ENCODE data around the gene HK1. TPM values are rescaled to one million over a fixed set of nuclear protein-coding genes. Genes with fewer than 3 reads are reported as not detected.
A peak's percentile ranks its signal among the peaks of the same experiment; 100 is the strongest.

The HK1 gene
- total RNA-seq, 1 experiment from 2014 or later, result 98.8 TPM

DNA sequence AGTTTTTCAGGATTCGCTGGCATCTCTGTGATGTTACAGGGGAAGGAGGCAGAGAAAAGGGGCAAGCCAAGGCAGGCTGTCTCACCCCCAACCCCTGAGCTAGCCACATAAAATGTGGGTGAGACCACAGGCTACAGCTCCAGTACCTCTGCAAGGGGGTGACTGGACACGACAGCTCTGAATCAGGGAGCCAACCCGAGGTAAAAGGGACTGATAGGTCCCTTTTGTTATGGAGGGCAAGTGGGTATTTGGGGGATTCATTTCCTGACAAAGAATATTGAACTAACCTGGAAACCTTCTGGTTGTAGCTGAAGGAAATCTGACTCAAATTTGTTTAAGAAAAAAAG, 71.2 kb downstream of the HK1 start:
- TF ChIP-seq, protein P1, sequence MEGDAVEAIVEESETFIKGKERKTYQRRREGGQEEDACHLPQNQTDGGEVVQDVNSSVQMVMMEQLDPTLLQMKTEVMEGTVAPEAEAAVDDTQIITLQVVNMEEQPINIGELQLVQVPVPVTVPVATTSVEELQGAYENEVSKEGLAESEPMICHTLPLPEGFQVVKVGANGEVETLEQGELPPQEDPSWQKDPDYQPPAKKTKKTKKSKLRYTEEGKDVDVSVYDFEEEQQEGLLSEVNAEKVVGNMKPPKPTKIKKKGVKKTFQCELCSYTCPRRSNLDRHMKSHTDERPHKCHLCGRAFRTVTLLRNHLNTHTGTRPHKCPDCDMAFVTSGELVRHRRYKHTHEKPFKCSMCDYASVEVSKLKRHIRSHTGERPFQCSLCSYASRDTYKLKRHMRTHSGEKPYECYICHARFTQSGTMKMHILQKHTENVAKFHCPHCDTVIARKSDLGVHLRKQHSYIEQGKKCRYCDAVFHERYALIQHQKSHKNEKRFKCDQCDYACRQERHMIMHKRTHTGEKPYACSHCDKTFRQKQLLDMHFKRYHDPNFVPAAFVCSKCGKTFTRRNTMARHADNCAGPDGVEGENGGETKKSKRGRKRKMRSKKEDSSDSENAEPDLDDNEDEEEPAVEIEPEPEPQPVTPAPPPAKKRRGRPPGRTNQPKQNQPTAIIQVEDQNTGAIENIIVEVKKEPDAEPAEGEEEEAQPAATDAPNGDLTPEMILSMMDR (conservative IDR thresholded peaks at IDR 0.05), result no peak
- H2AFZ ChIP-seq (ENCODE audit: low read length), result no peak overlapping the region
- no peaks in the 10 kb centered on the region for H3K23me2 ChIP-seq (ENCODE audit: insufficient read length, low read depth, low read length, poor library complexity, severe bottlenecking)
- H3K18ac ChIP-seq (ENCODE audit: insufficient read length, low read depth, low read length), result no peak overlapping the region
- no peak overlapping the region for H2AK5ac ChIP-seq (ENCODE audit: insufficient read length, low read length)
- peaks cover 13% of the 10 kb centered on the region; the same call in 1 of the 2 replicates for H3K4me1 ChIP-seq (ENCODE audit: insufficient read depth, low read length)
- no peak overlapping the region for H2BK15ac ChIP-seq (ENCODE audit: low read depth, low read length)
- H3K4me3 Mint-ChIP-seq, result no peak overlapping the region; a peak in 1 of 5 replicates
- no peak overlapping the region for H3K4me2 ChIP-seq (ENCODE audit: insufficient read depth, insufficient read length, low read length)
- H3K14ac ChIP-seq (ENCODE audit: insufficient read depth, low read length), result no peak overlapping the region
- WGBS (ENCODE audit: extremely low coverage, insufficient read length, low lambda C conversion rate), result no CpG with 5 or more reads among the region's 3 CpGs
- no peaks in the 10 kb centered on the region for H3K9me3 ChIP-seq (ENCODE audit: control insufficient read depth, low read depth, low read length)
- H3K56ac ChIP-seq (ENCODE audit: insufficient read length, low read depth, low read length), result no peak overlapping the region
- H4K20me1 ChIP-seq (ENCODE audit: control insufficient read depth, insufficient read depth, insufficient read length), result no peaks in the 10 kb centered on the region
- no peak overlapping the region for H3K9ac ChIP-seq (ENCODE audit: extremely low read depth, insufficient read length, low read length)
- H3K9me3 Mint-ChIP-seq, result no peaks in the 10 kb centered on the region
- no peak for DNase-seq
- peaks cover 47 to 61% of the 10 kb centered on the region in 2 experiments for H3K4me1 Mint-ChIP-seq
- H3K27ac Mint-ChIP-seq, result peak overlapping the region in 2 of 3 experiments; percentile 68 to 90; a peak in 2 of 7 replicates
- no peak overlapping the region for H2BK5ac ChIP-seq (ENCODE audit: insufficient read length, low read length)
- H3K27me3 Mint-ChIP-seq (ENCODE audit: low read depth), result no peaks in the 10 kb centered on the region
- H3K79me2 ChIP-seq (ENCODE audit: insufficient read depth, low read length), result peaks cover 2% of the 10 kb centered on the region; the same call in 1 of the 2 replicates
- peaks cover 13 to 30% (median 23%) of the 10 kb centered on the region in 3 experiments for H3K36me3 Mint-ChIP-seq (ENCODE audit: insufficient read depth in 1 of 3, low read depth in 3 of 3)
- no peak overlapping the region for H3K4ac ChIP-seq (ENCODE audit: low read depth, low read length)
- no peak overlapping the region for H2BK20ac ChIP-seq (ENCODE audit: low read depth, low read length, poor library complexity, severe bottlenecking)
- H3T11ph ChIP-seq (ENCODE audit: low read length), result no peak overlapping the region
- no peaks in the 10 kb centered on the region for H3K27me3 ChIP-seq (ENCODE audit: insufficient read depth, low read length)
- no peak overlapping the region for H4K8ac ChIP-seq (replicated peaks; ENCODE audit: insufficient read length, low read depth, low read length)
- no peak overlapping the region for H4K91ac ChIP-seq (ENCODE audit: insufficient read length, low read depth, low read length)
- H3K79me1 ChIP-seq (ENCODE audit: insufficient read depth, low read depth, low read length, poor library complexity, severe bottlenecking), result peaks cover 3% of the 10 kb centered on the region
- no peak overlapping the region for H4K5ac ChIP-seq (ENCODE audit: insufficient read length, low read depth, low read length)
- no peak overlapping the region for H2BK120ac ChIP-seq (ENCODE audit: low read depth, low read length, poor library complexity, severe bottlenecking)
- H3K27ac ChIP-seq (ENCODE audit: insufficient read length, low read depth, low read length), result no peak overlapping the region
- H3K23ac ChIP-seq (ENCODE audit: insufficient read length, low read depth, low read length), result no peak overlapping the region
- H2BK12ac ChIP-seq (ENCODE audit: insufficient read length, low read depth, low read length), result no peak overlapping the region

All from H9 (cell line).